Measurements from ENCODE around the gene PRAMEF12.
"Not testable (repeated sequence)": the region's sequence is repeated elsewhere in the genome, so short reads cannot be mapped to it uniquely, and the experiment has no call there.

The PRAMEF12 gene

GRCh38 chr1:12773438-12773837 lies at the start of gene PRAMEF12:
Gene PRAMEF12, plus strand, starts transcription at chr1:12773738. Its CDS starts 1,130 bp downstream, at chr1:12774868.
- no peak for ATAC-seq
- no peak for DNase-seq

- no peak for ATAC-seq
- no peak for DNase-seq
Measured at GRCh38 chr1:12728391-12728790, 45.1 kb upstream of the PRAMEF12 start.

GRCh38 chr1:12730156-12730555 lies 43.4 kb upstream of the PRAMEF12 start:
- ATAC-seq (no peak), DNase-seq (no peak)

- not testable (repeated sequence) for ATAC-seq
Measured at GRCh38 chr1:12731084-12731483, 42.5 kb upstream of the PRAMEF12 start.

GRCh38 chr1:12734651-12735050 lies 38.9 kb upstream of the PRAMEF12 start:
- ATAC-seq (no peak), DNase-seq (no peak)

More at GRCh38 chr1:12731084-12731483, 42.5 kb upstream of the PRAMEF12 start:
- DNase-seq, result not testable (repeated sequence)

- no peak for DNase-seq
- ATAC-seq, result no peak
Measured at GRCh38 chr1:12738934-12739333, 34.6 kb upstream of the PRAMEF12 start.

GRCh38 chr1:12739613-12740012 lies 33.9 kb upstream of the PRAMEF12 start:
- no peak for ATAC-seq
- DNase-seq, result no peak

GRCh38 chr1:12741946-12742345 lies 31.6 kb upstream of the PRAMEF12 start:
- DNase-seq, result no peak
- ATAC-seq, result no peak

GRCh38 chr1:12745126-12745991 lies 28.2 kb upstream of the PRAMEF12 start:
- DNase-seq (no peak), ATAC-seq (no peak)

- no peak for DNase-seq
- no peak for ATAC-seq
Measured at GRCh38 chr1:12745992-12746323, 27.6 kb upstream of the PRAMEF12 start, which contains the start of gene CFAP107. Gene CFAP107, plus strand, starts transcription at chr1:12746200. Its CDS starts 231 bp downstream, at chr1:12746431.

- no peak for DNase-seq
Measured at GRCh38 chr1:12748778-12749355, 24.7 kb upstream of the PRAMEF12 start.

GRCh38 chr1:12754738-12755137 lies 18.8 kb upstream of the PRAMEF12 start:
- no peak for ATAC-seq
- DNase-seq, result no peak

More at GRCh38 chr1:12748778-12749355, 24.7 kb upstream of the PRAMEF12 start:
- ATAC-seq, result no peak

GRCh38 chr1:12756273-12756672 lies 17.3 kb upstream of the PRAMEF12 start:
- ATAC-seq (no peak), DNase-seq (no peak)

GRCh38 chr1:12756768-12757413 lies 16.6 kb upstream of the PRAMEF12 start:
- ATAC-seq (no peak), DNase-seq (no peak)

- no peak for ATAC-seq
Measured at GRCh38 chr1:12757836-12758235, 15.7 kb upstream of the PRAMEF12 start.

GRCh38 chr1:12760256-12760795 lies 13.2 kb upstream of the PRAMEF12 start:
- no peak for DNase-seq
- ATAC-seq, result no peak

More at GRCh38 chr1:12757836-12758235, 15.7 kb upstream of the PRAMEF12 start:
- DNase-seq, result no peak

- no peak for ATAC-seq
- no peak for DNase-seq
Measured at GRCh38 chr1:12761781-12762180, 11.8 kb upstream of the PRAMEF12 start.

GRCh38 chr1:12762766-12763165 lies 10.8 kb upstream of the PRAMEF12 start:
- no peak for DNase-seq
- ATAC-seq, result no peak

- DNase-seq (no peak), ATAC-seq (no peak)
Measured at GRCh38 chr1:12763479-12763878, 10.1 kb upstream of the PRAMEF12 start.

- ATAC-seq, result no peak
- no peak for DNase-seq
Measured at GRCh38 chr1:12764016-12764415, 9.5 kb upstream of the PRAMEF12 start.

GRCh38 chr1:12769031-12769430 lies 4.5 kb upstream of the PRAMEF12 start:
- no peak for ATAC-seq
- no peak for DNase-seq

GRCh38 chr1:12769976-12770505 lies 3.5 kb upstream of the PRAMEF12 start:
- ATAC-seq (no peak), DNase-seq (no peak)
